Calu3 (cell line): Measurements from ENCODE around the gene NPHP4. TPM values are rescaled to one million over a fixed set of nuclear protein-coding genes. Genes with fewer than 3 reads are reported as not detected.

ENCODE experiments used
- BruUV-seq: library from RNA; stranded (reverse); fragments of 400-500 nt; replicated peaks from 2 replicates; lab custom pipeline; 2021; lab: Mats Ljungman, UMichigan
- CTCF ChIA-PET: fragments of 300-600 bp; sonication (Branson Sonifier 250); formaldehyde crosslinking; loops from one replicate; lab custom pipeline; 2022; ENCODE audit warnings: antibody characterized with exemption; lab: Charles Lee
- DNase-seq: peaks from one replicate; pipeline ENCODE4 v3.0.0; 2022
- H3K27ac Mint-ChIP-seq: one replicate; pipeline ENCODE4 v1.8.0; 2022; ENCODE audit warnings: mixed read lengths; ENCODE audit not compliant: unreplicated experiment
- H3K27me3 Mint-ChIP-seq: one replicate; pipeline ENCODE4 v1.8.0; 2022; ENCODE audit warnings: mixed read lengths; ENCODE audit not compliant: unreplicated experiment
- H3K36me3 Mint-ChIP-seq: one replicate; pipeline ENCODE4 v1.8.0; 2022; ENCODE audit warnings: mild to moderate bottlenecking, moderate library complexity, mixed read lengths; ENCODE audit not compliant: insufficient read depth, unreplicated experiment
- H3K4me1 Mint-ChIP-seq: one replicate; pipeline ENCODE4 v1.8.0; 2022; ENCODE audit warnings: mild to moderate bottlenecking, low read depth, mixed read lengths; ENCODE audit not compliant: unreplicated experiment
- H3K4me3 Mint-ChIP-seq: one replicate; pipeline ENCODE4 v1.8.0; 2022; ENCODE audit warnings: mild to moderate bottlenecking, low read depth, moderate library complexity, mixed read lengths; ENCODE audit not compliant: unreplicated experiment
- H3K9me3 Mint-ChIP-seq: one replicate; pipeline ENCODE4 v1.8.0; 2022; ENCODE audit warnings: low read depth, mixed read lengths; ENCODE audit not compliant: unreplicated experiment
- intact Hi-C: fragments of 100-400 bp; cut with micrococcal nuclease; formaldehyde crosslinking; loops from one replicate; pipeline ENCODE4 v1.10.0; 2022; ENCODE audit not compliant: unreplicated experiment
- total RNA-seq: library from RNA; stranded (reverse); gene quantifications from 2 replicates; pipeline ENCODE4 v1.2.3, GENCODE V29; 2022
- TF ChIP-seq, protein P1 (sequence below): fragments of 200-600 bp; IDR thresholded peaks from one replicate; pipeline ENCODE4 v1.8.0; 2022; ENCODE audit warnings: antibody characterized with exemption; ENCODE audit not compliant: unreplicated experiment

NPHP4 gene
- total RNA-seq, 1 experiment from 2014 or later = 11.1 TPM

DNA sequence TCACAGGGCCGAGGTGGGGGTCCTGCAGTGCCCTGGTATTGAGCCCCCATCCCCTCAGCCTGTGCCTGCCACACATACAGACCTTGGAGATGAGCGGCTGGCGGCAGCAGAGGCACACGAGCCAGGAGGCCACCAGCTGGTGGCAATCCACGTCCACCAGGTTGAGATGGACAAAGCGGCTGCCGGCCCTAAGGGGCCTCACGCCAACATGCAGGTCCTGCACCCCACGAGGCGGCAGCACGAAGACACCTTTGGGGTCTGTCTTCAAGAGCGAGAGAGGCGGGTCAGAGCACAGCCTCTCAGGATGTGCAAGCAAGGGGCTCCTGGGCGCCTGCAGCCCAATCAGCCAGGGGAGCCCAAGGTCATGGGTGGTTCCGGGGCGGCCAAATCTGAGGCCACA lies 128.0 kb downstream of the NPHP4 start:
- peaks cover 5% of the 10 kb centered on the region for H3K36me3 Mint-ChIP-seq
- H3K27ac Mint-ChIP-seq = no peak overlapping the region
- no peaks in the 10 kb centered on the region for H3K4me1 Mint-ChIP-seq
- H3K27me3 Mint-ChIP-seq = no peaks in the 10 kb centered on the region
- TF ChIP-seq, protein P1, sequence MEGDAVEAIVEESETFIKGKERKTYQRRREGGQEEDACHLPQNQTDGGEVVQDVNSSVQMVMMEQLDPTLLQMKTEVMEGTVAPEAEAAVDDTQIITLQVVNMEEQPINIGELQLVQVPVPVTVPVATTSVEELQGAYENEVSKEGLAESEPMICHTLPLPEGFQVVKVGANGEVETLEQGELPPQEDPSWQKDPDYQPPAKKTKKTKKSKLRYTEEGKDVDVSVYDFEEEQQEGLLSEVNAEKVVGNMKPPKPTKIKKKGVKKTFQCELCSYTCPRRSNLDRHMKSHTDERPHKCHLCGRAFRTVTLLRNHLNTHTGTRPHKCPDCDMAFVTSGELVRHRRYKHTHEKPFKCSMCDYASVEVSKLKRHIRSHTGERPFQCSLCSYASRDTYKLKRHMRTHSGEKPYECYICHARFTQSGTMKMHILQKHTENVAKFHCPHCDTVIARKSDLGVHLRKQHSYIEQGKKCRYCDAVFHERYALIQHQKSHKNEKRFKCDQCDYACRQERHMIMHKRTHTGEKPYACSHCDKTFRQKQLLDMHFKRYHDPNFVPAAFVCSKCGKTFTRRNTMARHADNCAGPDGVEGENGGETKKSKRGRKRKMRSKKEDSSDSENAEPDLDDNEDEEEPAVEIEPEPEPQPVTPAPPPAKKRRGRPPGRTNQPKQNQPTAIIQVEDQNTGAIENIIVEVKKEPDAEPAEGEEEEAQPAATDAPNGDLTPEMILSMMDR = no peak
- CTCF ChIA-PET = no interaction called here
- peaks cover 5% of the 10 kb centered on the region for H3K9me3 Mint-ChIP-seq
- H3K4me3 Mint-ChIP-seq = no peak overlapping the region
- DNase-seq = no peak
- intact Hi-C loops = no loop called here
- BruUV-seq = no TSS peak

DNA sequence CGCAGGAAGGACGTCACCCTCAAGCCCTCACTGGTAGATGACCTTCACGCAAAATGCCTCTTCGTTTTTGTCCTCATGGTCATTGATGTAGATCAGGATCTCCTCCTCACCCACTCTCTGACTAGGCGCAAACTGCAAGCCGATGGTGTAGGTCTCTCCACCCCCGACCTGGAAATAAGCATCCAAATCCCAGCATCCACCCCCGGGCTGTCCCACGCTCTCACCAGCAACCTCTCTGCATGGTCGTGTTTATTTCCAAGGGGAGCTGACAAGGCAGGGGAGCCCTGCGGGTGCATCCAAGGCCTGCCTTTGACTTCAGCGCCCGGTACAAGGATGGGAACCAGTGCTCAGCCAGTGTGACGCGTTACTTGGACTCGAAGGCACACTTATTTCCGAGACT lies 129.0 kb downstream of the NPHP4 start:
- Mint-ChIP-seq H3K27me3 (no peaks in the 10 kb centered on the region), H3K4me1 (no peaks in the 10 kb centered on the region), H3K9me3 (no peaks in the 10 kb centered on the region), H3K4me3 (no peak overlapping the region), H3K27ac (no peak overlapping the region), H3K36me3 (no peaks in the 10 kb centered on the region)
- no TSS peak for BruUV-seq
- TF ChIP-seq, protein P1 = no peak
- CTCF ChIA-PET = interaction anchor here (0.6 kb wide), 1 partner anchor 49 kb away, joined by 4 read pairs; no protein-coding TSS in a partner anchor
- intact Hi-C loops = no loop called here
- DNase-seq = no peak

DNA sequence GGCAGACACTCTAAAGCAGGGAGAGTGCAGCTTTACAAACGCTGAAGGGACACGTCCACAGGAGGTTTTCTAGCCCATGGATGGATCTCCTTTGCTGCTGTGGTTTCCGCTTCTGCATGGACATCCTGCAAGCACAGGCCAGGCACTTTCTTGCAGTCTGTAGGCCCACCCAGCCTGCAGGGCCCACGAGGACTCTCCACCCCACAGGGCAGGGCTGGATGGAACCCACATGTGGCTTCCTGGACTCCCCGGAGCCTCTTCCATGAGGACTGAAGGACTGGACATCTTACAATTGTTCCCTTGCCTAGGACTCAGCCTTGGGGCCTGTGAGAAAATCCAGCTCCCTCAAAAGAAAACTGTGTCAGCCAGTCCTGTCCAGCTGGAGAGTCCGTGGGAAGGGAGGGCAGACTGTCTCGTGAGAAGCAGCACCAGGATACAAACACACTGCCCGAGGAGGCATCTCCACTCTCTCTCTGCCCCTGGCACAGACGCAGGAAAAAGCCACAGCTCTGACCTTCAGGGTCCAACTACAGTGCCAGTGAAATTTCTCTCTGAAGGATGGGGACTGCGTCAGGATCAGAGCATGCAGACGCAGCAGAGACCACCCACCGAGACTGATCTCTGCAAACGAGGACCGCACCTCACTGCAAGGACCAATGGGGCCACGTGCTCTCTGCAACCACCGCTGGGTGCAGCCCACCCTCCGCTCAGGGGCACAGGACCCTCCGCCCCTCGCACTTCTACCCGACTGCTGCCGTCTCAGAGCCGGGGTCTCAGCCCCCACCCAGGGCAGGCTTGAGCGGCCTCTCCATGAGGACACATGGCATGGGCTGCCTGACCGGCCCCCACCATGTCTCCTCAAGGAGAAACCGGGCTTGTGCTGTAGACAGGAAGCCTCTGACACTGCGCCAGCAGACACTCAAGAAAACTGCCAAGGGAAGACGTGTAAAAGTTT lies 130.1 kb downstream of the NPHP4 start:
- no TSS peak for BruUV-seq
- no peak for DNase-seq
- no peak overlapping the region for H3K4me3 Mint-ChIP-seq
- no peaks in the 10 kb centered on the region for H3K36me3 Mint-ChIP-seq
- H3K27ac Mint-ChIP-seq = no peak overlapping the region
- no peaks in the 10 kb centered on the region for H3K9me3 Mint-ChIP-seq
- no peaks in the 10 kb centered on the region for H3K27me3 Mint-ChIP-seq
- intact Hi-C loops = no loop called here
- no peaks in the 10 kb centered on the region for H3K4me1 Mint-ChIP-seq
- TF ChIP-seq, protein P1 = no peak
- CTCF ChIA-PET = no interaction called here

DNA sequence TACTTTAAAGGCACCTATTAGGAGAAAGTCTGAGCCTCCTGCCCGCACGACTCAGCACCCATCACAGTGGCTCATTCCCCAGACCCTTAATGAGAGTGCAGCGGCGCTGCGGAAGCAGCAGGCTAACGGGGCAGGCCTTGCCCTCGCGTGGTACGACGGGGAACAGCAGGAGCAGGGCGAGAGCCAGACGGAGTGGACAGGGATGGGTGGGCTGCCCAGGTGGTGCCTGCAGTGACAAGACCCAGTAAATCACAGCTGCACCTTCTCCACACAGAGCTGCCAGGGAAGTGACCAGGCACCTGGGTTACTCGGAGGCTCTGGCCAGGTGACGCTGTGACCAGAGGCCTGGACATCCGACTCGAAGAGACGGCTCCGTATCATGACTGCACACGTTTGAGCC lies 131.9 kb downstream of the NPHP4 start:
- Mint-ChIP-seq H3K4me1 (no peaks in the 10 kb centered on the region), H3K27ac (no peak overlapping the region), H3K36me3 (no peaks in the 10 kb centered on the region), H3K4me3 (no peak overlapping the region), H3K27me3 (no peaks in the 10 kb centered on the region), H3K9me3 (no peaks in the 10 kb centered on the region)
- intact Hi-C loops = no loop called here
- no TSS peak for BruUV-seq
- TF ChIP-seq, protein P1 = no peak
- CTCF ChIA-PET = no interaction called here
- no peak for DNase-seq
